Sigmoid colon (tissue), 7 donors: ENCODE measurements around the gene NUDT2. TPM values are rescaled to one million over a fixed set of nuclear protein-coding genes. Genes with fewer than 3 reads are reported as not detected.

Experiments used
- DNase-seq: peaks from one replicate; pipeline ENCODE4 v3.0.0-alpha.2; 2019
- H3K27ac ChIP-seq, 4 donors: fragments of 200-600 bp; sonication (generic); one replicate each; pipeline ENCODE4 v1.5.1; 2016 to 2019; ENCODE audit warnings: mild to moderate bottlenecking in 1 of 4
- H3K27me3 ChIP-seq, 3 donors: fragments of 200-600 bp; sonication (generic); one replicate each; pipeline ENCODE4 v1.5.1; 2019; ENCODE audit warnings: mild to moderate bottlenecking in 1 of 3
- H3K36me3 ChIP-seq, 4 donors: fragments of 200-600 bp; sonication (generic); one replicate each; pipeline ENCODE4 v1.5.1; 2016 to 2019
- H3K4me1 ChIP-seq, 4 donors: fragments of 200-600 bp; sonication (generic); one replicate each; pipeline ENCODE4 v1.5.1; 2017 to 2019
- H3K4me3 ChIP-seq, 4 donors: fragments of 200-600 bp; sonication (generic); one replicate each; pipeline ENCODE4 v1.5.1; 2017 to 2019; ENCODE audit warnings: mild to moderate bottlenecking in 2 of 4, moderate library complexity in 1 of 4
- H3K9me3 ChIP-seq, 4 donors: fragments of 200-600 bp in 3 of 4; sonication (generic) in 3 of 4; one replicate each; pipeline versions ENCODE4 v1.5.1 to v1.6.1; 2013 to 2019
- EP300 ChIP-seq, 4 donors: sonication (generic); formaldehyde crosslinking; IDR thresholded peaks; one replicate each; pipeline ENCODE4 v1.6.1; 2017; ENCODE audit warnings: antibody characterized with exemption in 4 of 4
- POLR2A ChIP-seq, 2 donors: fragments of 450-650 bp; IDR thresholded peaks; one replicate each; pipeline ENCODE4 v1.6.1; 2016; ENCODE audit warnings: antibody characterized with exemption in 2 of 2, mild to moderate bottlenecking in 2 of 2, moderate library complexity in 2 of 2
- POLR2AphosphoS5 ChIP-seq, 4 donors: sonication (generic); formaldehyde crosslinking; IDR thresholded peaks; one replicate each; pipeline ENCODE4 v1.6.1; 2017; ENCODE audit warnings: antibody characterized with exemption in 4 of 4
- WGBS, 2 donors: extraction: QIAGEN DNeasy Blood & Tissue Kit; methylation state at CpG; one replicate each; pipeline ENCODE4 v1.1.7; 2013; 5-methylcytosine and 5-hydroxymethylcytosine counted together
- intact Hi-C: fragments of 100-400 bp; cut with DNase I; formaldehyde crosslinking; loops from one replicate; pipeline ENCODE4 v1.15.1; 2023
- polyA plus RNA-seq, 3 donors: library from polyadenylated mRNA; stranded (reverse); fragments of 200-250 nt; gene quantifications; one replicate each; pipeline ENCODE4 v1.2.3, GENCODE V29; 2013
- total RNA-seq, 4 donors: library from RNA; depleted of rRNA; stranded (reverse); fragments of >200 nt; gene quantifications; one replicate each; pipeline ENCODE4 v1.1.0, GENCODE V29; 2016
- TF ChIP-seq, protein P1 (sequence below), 4 experiments: fragments of 450-650 bp in 3 of 4; fragments of 200-600 bp in 1 of 4; IDR thresholded peaks; one replicate each; pipeline ENCODE4 v1.5.1; 2016 to 2019; ENCODE audit warnings: antibody characterized with exemption in 4 of 4, mild to moderate bottlenecking in 3 of 4, moderate library complexity in 2 of 4
- donor health status: healthy with polysubstance abuse.
- donor health status: Bipolar disorder and iron deficiency.
- donor health status: healthy.

NUDT2 gene
- total RNA-seq = 10 to 100 TPM; 12.1 to 59.9 (median 36.1) TPM
- polyA plus RNA-seq = 10 to 100 TPM; 27.0 to 56.5 (median 35.6) TPM

DNA sequence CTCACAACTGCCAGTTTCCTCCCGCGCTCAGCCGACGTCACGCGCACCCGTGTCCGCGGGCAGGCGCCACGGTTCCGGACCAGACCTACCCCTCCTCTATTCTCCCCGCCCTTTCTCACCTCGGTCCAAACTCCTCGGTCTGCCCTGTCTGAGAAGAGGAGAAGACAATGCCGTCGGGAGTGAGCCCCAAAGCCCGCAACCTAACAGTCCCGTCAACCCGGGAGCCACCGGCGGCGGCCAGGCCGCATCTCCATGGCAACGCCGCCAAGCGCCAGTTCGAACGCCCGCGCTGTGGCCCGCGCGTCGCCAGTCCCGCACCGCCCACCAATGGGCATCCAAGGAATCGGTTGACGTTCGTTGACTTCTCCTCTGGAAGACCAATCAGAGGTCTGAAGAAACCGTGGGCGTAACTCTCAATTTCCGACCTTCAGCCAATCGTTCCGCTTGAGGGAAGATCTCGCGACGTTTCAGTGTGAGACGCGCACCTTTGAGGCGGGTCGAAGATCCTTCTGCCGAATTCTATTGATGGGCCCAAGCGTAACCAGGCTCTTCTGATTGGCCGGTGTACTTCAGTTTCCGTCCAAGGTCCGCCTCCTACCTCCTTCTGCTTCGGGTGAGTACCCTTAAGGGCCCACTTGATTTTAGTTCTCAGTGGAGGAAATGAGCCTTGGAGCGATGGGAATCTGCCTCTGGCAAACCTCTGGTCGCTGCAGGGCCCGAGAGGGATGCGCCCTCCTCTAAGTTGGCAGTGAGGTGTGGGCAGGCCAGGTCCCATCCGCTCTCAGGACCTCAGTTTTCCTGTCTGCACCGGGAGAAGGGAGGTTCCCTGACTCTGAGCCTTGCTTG lies at the start of gene NUDT2, which contains the start of gene KIF24:
NUDT2 (plus strand) TSS at position 583 of the 846 bp plus-strand sequence. CDS start 9,471 bp downstream, outside the sequence.
KIF24 (minus strand) TSS at position 282 of the 846 bp plus-strand sequence. CDS start 17,922 bp downstream, outside the sequence.
- DNase-seq = peak; percentile 99
- intact Hi-C loops = loop anchor here (5.0 kb wide), 3 partner anchors 152 to 202 kb away; partner anchors contain the start of genes DCAF12, ENHO and UBAP1
- 0% methylated on average over 64 of the region's 64 CpGs for WGBS, 2 donors

DNA sequence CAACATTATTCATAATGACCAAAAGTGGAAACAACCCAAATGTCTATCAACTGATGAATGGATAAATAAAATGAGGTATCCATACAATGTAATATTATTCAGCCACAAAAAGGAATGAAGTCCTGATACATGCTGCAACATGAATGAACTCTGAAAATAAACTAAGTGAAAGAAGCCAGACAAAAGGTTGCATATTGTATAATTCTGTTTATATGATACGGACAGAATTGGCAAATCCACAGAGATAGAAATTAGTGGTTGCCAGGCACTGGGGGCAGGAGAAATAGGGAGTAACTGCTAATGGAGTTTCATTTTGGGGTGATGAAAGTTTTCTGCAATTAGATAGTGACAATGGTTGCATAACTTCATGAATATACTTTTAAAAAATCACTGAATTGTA lies 47.3 kb upstream of the NUDT2 start:
- intact Hi-C loops = no loop called here
- DNase-seq = no peak
- H3K27ac ChIP-seq = no peak overlapping the region
- 85 to 94% methylated on average over 1 of the region's 1 CpG for WGBS, 2 donors
- no peaks in the 10 kb centered on the region for H3K9me3 ChIP-seq
- H3K36me3 ChIP-seq = no peaks in the 10 kb centered on the region
- TF ChIP-seq POLR2AphosphoS5 (IDR thresholded peaks at IDR 0.05) (no peak), POLR2A (IDR thresholded peaks at IDR 0.05) (no peak), EP300 (IDR thresholded peaks at IDR 0.05) (no peak)
- TF ChIP-seq, protein P1, sequence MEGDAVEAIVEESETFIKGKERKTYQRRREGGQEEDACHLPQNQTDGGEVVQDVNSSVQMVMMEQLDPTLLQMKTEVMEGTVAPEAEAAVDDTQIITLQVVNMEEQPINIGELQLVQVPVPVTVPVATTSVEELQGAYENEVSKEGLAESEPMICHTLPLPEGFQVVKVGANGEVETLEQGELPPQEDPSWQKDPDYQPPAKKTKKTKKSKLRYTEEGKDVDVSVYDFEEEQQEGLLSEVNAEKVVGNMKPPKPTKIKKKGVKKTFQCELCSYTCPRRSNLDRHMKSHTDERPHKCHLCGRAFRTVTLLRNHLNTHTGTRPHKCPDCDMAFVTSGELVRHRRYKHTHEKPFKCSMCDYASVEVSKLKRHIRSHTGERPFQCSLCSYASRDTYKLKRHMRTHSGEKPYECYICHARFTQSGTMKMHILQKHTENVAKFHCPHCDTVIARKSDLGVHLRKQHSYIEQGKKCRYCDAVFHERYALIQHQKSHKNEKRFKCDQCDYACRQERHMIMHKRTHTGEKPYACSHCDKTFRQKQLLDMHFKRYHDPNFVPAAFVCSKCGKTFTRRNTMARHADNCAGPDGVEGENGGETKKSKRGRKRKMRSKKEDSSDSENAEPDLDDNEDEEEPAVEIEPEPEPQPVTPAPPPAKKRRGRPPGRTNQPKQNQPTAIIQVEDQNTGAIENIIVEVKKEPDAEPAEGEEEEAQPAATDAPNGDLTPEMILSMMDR (IDR thresholded peaks at IDR 0.05) = no peak
- H3K27me3 ChIP-seq = no peaks in the 10 kb centered on the region
- H3K4me3 ChIP-seq = no peak overlapping the region
- peaks cover 0 to 9% (median 0%) of the 10 kb centered on the region in 4 donors for H3K4me1 ChIP-seq

More for the DNA sequence above, at the start of gene NUDT2, which contains the start of gene KIF24:
- peak within 1 kb of the TSS; percentile 62 to 75 (median 64) for H3K4me3 ChIP-seq
- TF ChIP-seq EP300 (IDR thresholded peaks at IDR 0.05) = no peak
- peak; percentile 78 to 89 for TF ChIP-seq POLR2A (IDR thresholded peaks at IDR 0.05)
- TF ChIP-seq POLR2AphosphoS5 (IDR thresholded peaks at IDR 0.05) = peak; percentile 86 to 95 (median 93)
- TF ChIP-seq, protein P1 (IDR thresholded peaks at IDR 0.05) = no peak
- no peaks in the 10 kb centered on the region for H3K36me3 ChIP-seq
- H3K4me1 ChIP-seq = peaks cover 0 to 42% (median 21%) of the 10 kb centered on the region in 4 donors
- no peaks in the 10 kb centered on the region for H3K9me3 ChIP-seq
- H3K27me3 ChIP-seq = no peaks in the 10 kb centered on the region
- H3K27ac ChIP-seq = peak within 1 kb of the TSS; percentile 92 to 94 (median 94)

DNA sequence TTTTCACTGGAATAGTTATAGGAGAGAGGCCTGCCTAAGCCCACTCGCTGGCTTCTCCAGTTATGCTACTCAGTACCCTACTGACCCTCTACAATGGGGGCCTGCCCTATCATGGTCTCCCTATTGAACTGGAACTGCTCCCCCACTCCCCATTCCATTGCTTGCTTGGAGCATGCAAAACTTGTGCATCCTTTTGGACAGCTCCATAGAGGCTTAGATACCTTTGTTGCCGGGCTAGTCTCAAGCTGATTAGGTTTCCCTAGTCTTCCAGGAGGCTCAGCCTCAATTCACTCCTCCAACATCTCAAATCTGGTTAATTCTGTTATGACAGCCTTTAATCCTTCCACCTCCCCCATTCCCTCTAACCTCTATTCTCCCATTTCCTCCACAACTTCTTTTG lies 40.2 kb upstream of the NUDT2 start:
- Histone ChIP-seq H3K36me3 (no peaks in the 10 kb centered on the region), H3K4me1 (no peaks in the 10 kb centered on the region), H3K9me3 (no peaks in the 10 kb centered on the region), H3K27me3 (no peaks in the 10 kb centered on the region), H3K27ac (no peak overlapping the region), H3K4me3 (no peak overlapping the region)
- intact Hi-C loops = no loop called here
- WGBS, 2 donors = 92 to 97% methylated on average over 2 of the region's 2 CpGs
- no peak for DNase-seq
- TF ChIP-seq EP300 (IDR thresholded peaks at IDR 0.05) (no peak), POLR2AphosphoS5 (IDR thresholded peaks at IDR 0.05) (no peak), POLR2A (IDR thresholded peaks at IDR 0.05) (no peak)
- TF ChIP-seq, protein P1 (IDR thresholded peaks at IDR 0.05) = no peak

DNA sequence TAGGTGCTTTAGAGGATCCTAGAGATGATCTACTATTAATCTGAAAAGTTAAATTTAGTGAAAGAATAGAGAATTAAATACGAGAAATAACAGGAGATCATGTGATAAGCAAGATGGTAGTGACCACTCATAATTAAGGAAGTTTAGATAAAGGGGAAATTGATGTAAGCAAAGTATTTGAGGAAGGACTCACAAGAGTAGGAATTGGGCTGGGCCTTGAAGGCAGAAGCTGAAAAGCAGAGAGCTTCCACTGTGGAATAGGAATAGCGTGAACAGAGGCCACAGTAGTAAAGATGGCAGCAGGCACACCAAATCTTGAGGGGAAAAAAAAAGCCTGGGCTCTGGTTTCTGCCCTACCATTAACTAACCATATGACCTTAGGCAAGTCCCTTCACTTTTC lies 38.3 kb upstream of the NUDT2 start:
- Histone ChIP-seq H3K27me3 (no peaks in the 10 kb centered on the region), H3K9me3 (no peaks in the 10 kb centered on the region), H3K4me1 (no peaks in the 10 kb centered on the region), H3K4me3 (no peak overlapping the region), H3K36me3 (no peaks in the 10 kb centered on the region), H3K27ac (no peak overlapping the region)
- intact Hi-C loops = no loop called here
- 87 to 97% methylated on average over 2 of the region's 2 CpGs for WGBS, 2 donors
- no peak for DNase-seq
- TF ChIP-seq, protein P1 (IDR thresholded peaks at IDR 0.05) = no peak
- TF ChIP-seq POLR2AphosphoS5 (IDR thresholded peaks at IDR 0.05) (no peak), POLR2A (IDR thresholded peaks at IDR 0.05) (no peak), EP300 (IDR thresholded peaks at IDR 0.05) (no peak)
